NCI-H69 (cell line): ENCODE data around the gene SCN8A.

ENCODE experiments used
- DNase-seq: peaks from one replicate; lab custom pipeline; 2025; lab: John Stamatoyannopoulos, UW

The SCN8A gene

GRCh38 chr12:51672334-51672733 lies 81.3 kb downstream of the SCN8A start:
- DNase-seq: no peak

GRCh38 chr12:51675071-51675803 lies 84.2 kb downstream of the SCN8A start:
- DNase-seq: peak; percentile 20

GRCh38 chr12:51676875-51677274 lies 85.8 kb downstream of the SCN8A start:
- DNase-seq: no peak

GRCh38 chr12:51677284-51677968 lies 86.4 kb downstream of the SCN8A start:
- peak; percentile 58 for DNase-seq

GRCh38 chr12:51678086-51678724 lies 87.2 kb downstream of the SCN8A start:
- peak; percentile 84 for DNase-seq

- DNase-seq: peak; percentile 54
Measured at GRCh38 chr12:51682981-51683380, 91.9 kb downstream of the SCN8A start.

- peak; percentile 46 for DNase-seq
Measured at GRCh38 chr12:51683763-51684357, 92.8 kb downstream of the SCN8A start.

- DNase-seq: no peak
Measured at GRCh38 chr12:51686727-51687126, 95.7 kb downstream of the SCN8A start.

GRCh38 chr12:51687177-51687576 lies 96.1 kb downstream of the SCN8A start:
- no peak for DNase-seq

- DNase-seq: no peak
Measured at GRCh38 chr12:51687614-51688013, 96.6 kb downstream of the SCN8A start.

GRCh38 chr12:51689983-51690382 lies 99.0 kb downstream of the SCN8A start:
- no peak for DNase-seq

- DNase-seq: no peak
Measured at GRCh38 chr12:51692016-51692415, 101.0 kb downstream of the SCN8A start.

- no peak for DNase-seq
Measured at GRCh38 chr12:51693569-51693968, 102.5 kb downstream of the SCN8A start.

- DNase-seq: no peak
Measured at GRCh38 chr12:51694146-51694545, 103.1 kb downstream of the SCN8A start.

- no peak for DNase-seq
Measured at GRCh38 chr12:51695241-51696010, 104.4 kb downstream of the SCN8A start.

GRCh38 chr12:51699219-51699618 lies 108.2 kb downstream of the SCN8A start:
- DNase-seq: no peak

GRCh38 chr12:51700887-51701286 lies 109.9 kb downstream of the SCN8A start:
- no peak for DNase-seq

GRCh38 chr12:51702587-51702986 lies 111.6 kb downstream of the SCN8A start:
- no peak for DNase-seq

GRCh38 chr12:51705450-51705849 lies 114.4 kb downstream of the SCN8A start:
- DNase-seq: no peak

GRCh38 chr12:51706206-51706605 lies 115.2 kb downstream of the SCN8A start:
- peak; percentile 46 for DNase-seq

- DNase-seq: no peak
Measured at GRCh38 chr12:51714666-51715065, 123.6 kb downstream of the SCN8A start.
